GM13976 (cell line): ENCODE data around the gene PIM1.
"Not testable (repeated sequence)": the region's sequence is repeated elsewhere in the genome, so short reads cannot be mapped to it uniquely, and the experiment has no call there.

ENCODE experiments used
- DNase-seq: peaks from one replicate; pipeline ENCODE4 v3.0.0; 2012; ENCODE audit warnings: low spot score
- CTCF ChIP-seq: IDR thresholded peaks from 2 replicates; pipeline ENCODE4 v1.5.1; 2012; ENCODE audit warnings: borderline replicate concordance, mild to moderate bottlenecking; ENCODE audit not compliant: insufficient read depth; ENCODE audit errors: extremely low read depth, missing control alignments, control extremely low read depth
- in situ Hi-C: fragments of 300-500 bp; cut with MboI; formaldehyde crosslinking; loops from one replicate; pipeline ENCODE4 v1.12.0; 2022; ENCODE audit warnings: low sequenced_read_pairs, mixed read lengths, inconsistent platforms; ENCODE audit not compliant: unreplicated experiment

Gene PIM1

DNA sequence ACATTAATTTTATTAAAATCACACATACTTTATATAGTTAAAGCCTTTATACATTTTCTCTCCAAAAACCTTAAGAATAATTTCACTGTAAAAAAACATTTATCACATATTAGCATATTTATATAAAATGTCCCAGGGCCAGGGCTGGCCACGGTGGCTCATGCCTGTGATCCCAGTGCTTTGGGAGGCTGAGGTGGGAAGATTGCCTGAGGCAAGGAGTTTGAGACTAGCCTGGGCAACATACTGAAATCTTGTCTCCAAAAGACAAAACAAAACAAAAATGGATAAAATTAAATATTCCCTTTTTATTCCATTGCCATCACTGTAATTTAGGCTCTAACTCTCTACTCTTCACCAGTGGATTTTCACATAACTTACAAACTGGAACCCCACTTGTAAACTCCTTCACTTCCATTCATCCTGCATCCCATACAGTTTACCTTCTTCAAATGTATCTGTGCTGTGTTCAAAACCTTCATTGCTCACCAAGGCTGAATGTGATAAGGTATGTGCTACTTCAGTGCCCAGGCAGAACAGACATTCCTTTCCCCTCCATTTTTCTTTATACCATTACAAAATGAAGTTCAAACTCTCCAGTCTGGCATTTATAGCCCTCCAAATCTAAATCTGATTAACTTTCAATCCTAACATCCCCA, 42.9 kb upstream of the PIM1 start:
- no peak for TF ChIP-seq CTCF
- in situ Hi-C loops, result no loop called here
- no peak for DNase-seq

- no peak for DNase-seq
- in situ Hi-C loops, result no loop called here
- no peak for TF ChIP-seq CTCF
Measured at GRCh38 chr6:37127961-37128862, 41.7 kb upstream of the PIM1 start.

- in situ Hi-C loops, DNase-seq: not testable (repeated sequence)
Measured at GRCh38 chr6:37128863-37129443, 41.0 kb upstream of the PIM1 start.

DNA sequence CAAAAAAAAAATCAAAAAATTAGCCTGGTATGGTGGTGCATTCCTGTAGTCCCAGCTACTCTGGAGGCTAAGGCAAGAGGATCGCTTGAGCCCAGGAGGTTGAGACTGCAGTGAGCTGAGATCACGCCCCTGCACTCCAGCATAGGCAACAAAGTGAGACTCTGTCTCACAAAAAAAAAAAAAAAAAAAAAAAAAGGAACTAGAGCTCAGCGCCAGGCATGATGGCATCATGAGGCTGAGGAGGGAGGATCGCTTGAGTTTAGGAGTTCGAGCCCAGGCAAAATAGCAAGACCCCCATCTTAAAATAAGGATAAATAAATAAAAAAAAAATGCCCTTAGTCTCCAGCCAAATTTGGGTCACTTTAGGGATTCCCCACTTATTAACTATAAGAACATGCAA, 40.4 kb upstream of the PIM1 start:
- in situ Hi-C loops, result no loop called here
- TF ChIP-seq CTCF, result no peak
- no peak for DNase-seq

DNA sequence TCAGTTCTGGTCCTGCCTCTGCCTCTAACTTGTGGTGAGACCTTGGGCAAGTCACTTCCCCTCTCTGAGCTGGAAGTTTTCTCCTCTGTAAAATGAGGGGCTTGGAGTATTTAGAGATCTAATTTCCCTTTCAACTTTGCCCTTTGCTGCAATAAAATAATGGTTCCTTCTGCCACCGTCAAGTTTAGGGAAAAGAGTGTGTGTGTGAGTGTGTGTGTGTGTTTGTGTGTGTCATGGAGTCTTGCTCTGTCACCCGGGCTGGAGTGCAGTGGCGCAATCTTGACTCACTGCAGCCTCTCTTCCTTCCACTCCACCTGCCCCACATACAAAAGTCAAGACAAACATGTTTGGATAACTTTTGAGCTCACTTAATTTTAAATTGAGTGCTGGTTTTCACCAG, 39.2 kb upstream of the PIM1 start:
- TF ChIP-seq CTCF, result no peak
- DNase-seq, result no peak
- in situ Hi-C loops, result no loop called here

DNA sequence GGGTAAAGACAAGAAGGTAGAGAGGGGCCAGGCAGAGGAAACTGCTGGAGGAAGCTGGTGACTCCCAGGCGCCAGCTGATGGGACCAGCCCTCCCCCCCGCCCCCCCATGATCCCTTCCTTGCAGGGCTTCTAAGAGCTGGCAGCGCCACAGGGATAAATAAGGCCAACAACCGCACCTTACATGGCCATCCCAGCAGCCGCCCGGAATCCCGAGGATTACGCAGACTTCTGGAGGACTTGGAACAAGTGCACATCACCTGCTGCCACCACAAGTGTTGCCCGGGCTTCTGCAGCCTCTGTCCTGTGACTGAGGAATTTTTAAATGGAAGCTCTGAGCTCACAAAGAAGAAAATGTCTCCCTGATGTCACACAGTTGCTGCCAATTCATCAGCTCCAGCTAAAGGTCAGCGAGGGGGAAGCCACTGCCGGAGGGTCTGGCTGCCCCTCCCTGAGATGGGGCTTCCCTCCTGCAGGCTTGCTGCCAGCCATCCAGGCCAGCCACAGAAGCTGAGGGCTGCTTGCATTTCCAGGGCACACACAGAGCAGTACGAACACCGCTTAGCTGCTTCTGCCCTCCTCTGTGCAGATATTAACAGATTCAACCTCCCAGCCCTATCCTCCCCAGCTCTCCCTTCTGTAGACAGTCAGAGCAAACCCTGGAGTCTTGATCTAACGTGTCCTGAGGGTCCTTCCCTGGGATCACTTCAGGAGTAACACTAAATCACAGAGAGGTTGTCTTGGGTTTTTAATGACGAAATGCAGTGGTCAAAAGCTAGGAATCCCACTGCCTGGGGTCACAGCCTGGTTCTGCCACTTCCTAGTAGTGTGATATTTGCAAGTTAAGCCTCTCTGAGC, 38.6 kb upstream of the PIM1 start:
- in situ Hi-C loops, result no loop called here
- TF ChIP-seq CTCF, result no peak
- no peak for DNase-seq
